ENCODE measurements around the gene PRAMEF10.
"Not testable (repeated sequence)": the region's sequence is repeated elsewhere in the genome, so short reads cannot be mapped to it uniquely, and the experiment has no call there.

Gene PRAMEF10

GRCh38 chr1:12898170-12898569 lies at the start of gene PRAMEF10:
Gene PRAMEF10, minus strand, starts transcription at chr1:12898270. Its CDS starts 2,423 bp downstream, at chr1:12895847.
- H3K4me1 ChIP-seq, H3K4me3 ChIP-seq, H3K27me3 ChIP-seq, H3K9me3 ChIP-seq, H3K36me3 ChIP-seq, H3K4me2 ChIP-seq, H3K27ac ChIP-seq, H3K9ac ChIP-seq, H4K20me1 ChIP-seq: not testable (repeated sequence)

GRCh38 chr1:12947480-12947879 lies 49.4 kb upstream of the PRAMEF10 start, which contains the start of gene PRAMEF6:
Gene PRAMEF6, minus strand, starts transcription at chr1:12947580. Its CDS starts 5,062 bp downstream, at chr1:12942518.
- H3K27ac ChIP-seq, H4K20me1 ChIP-seq, H3K27me3 ChIP-seq, H3K4me2 ChIP-seq, H3K4me3 ChIP-seq, H3K4me1 ChIP-seq, H3K9ac ChIP-seq, H3K9me3 ChIP-seq, H3K36me3 ChIP-seq: not testable (repeated sequence)

GRCh38 chr1:12924368-12924767 lies 26.3 kb upstream of the PRAMEF10 start:
- not testable (repeated sequence) for H4K20me1 ChIP-seq, H3K9me3 ChIP-seq, H3K4me2 ChIP-seq, H3K27ac ChIP-seq, H3K4me3 ChIP-seq, H3K27me3 ChIP-seq, H3K36me3 ChIP-seq, H3K4me1 ChIP-seq, H3K9ac ChIP-seq

DNA sequence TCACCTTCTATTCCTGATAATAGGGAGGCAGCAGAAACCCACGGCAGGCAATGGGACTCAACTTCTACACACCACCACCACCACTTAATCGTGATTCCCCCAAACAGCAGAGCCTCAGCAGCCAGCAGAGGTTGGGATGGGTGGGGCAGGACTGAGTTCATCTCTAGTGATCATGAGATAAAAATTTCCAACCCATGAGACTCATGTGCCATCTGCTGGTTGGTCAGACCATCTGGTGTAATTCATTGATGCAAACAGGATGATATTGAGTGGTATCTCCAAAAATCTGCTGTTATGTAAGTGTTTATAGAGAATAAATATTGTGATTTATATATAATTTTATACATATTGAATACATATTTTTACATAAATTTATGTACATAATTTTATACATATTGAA lies 23.7 kb upstream of the PRAMEF10 start:
- H3K27ac ChIP-seq, H3K9me3 ChIP-seq, H4K20me1 ChIP-seq, H3K4me1 ChIP-seq, H3K27me3 ChIP-seq, H3K4me2 ChIP-seq, H3K36me3 ChIP-seq, H3K4me3 ChIP-seq, H3K9ac ChIP-seq: not testable (repeated sequence)

- not testable (repeated sequence) for H3K9ac ChIP-seq, H3K9me3 ChIP-seq, H3K27me3 ChIP-seq, H3K36me3 ChIP-seq, H3K4me1 ChIP-seq, H3K4me3 ChIP-seq, H4K20me1 ChIP-seq, H3K4me2 ChIP-seq, H3K27ac ChIP-seq
These were observed 18.2 kb upstream of the PRAMEF10 start, which contains the start of gene PRAMEF7 for GRCh38 chr1:12916310-12916709. Gene PRAMEF7, plus strand, starts transcription at chr1:12916610. Its CDS starts 1,083 bp downstream, at chr1:12917693.

DNA sequence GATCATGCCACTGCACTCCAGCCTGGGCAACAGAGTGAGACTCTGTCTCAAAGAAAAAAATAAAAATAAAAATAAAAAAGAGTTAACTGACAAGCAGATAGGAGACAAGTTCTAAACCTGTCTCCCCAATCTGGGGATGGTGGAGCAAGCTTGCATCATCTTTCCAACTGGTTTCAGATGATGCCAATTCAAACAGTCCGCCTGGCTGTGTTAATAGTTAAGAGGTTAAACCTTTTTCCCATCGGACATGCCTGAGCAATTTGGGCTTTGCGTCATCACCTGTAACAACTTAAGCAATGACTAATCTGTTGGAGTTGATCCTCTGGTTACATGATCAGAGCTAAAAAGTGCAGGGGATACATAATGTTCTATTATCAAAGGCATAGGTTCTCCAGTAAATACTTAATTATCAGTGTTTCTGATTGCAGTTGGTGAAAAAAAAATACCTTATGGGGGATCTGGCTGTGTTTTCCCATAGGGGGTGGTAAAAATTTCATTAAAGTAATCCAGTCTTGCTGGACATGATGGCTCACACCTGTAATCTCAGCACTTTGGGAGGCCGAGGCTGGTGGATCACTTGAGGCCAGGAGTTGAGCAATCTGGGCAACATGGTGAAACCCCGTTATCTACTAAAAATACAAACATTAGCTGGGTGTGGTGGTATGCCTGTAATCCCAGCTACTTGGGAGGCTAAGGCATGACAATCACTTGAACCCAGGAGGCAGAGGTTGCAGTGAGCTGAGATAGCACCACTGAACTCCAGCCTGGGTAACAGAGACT lies 5.9 kb upstream of the PRAMEF10 start:
- H3K9me3 ChIP-seq, H3K4me3 ChIP-seq, H3K9ac ChIP-seq, H3K4me1 ChIP-seq, H3K27ac ChIP-seq, H3K36me3 ChIP-seq, H4K20me1 ChIP-seq, H3K4me2 ChIP-seq, H3K27me3 ChIP-seq: not testable (repeated sequence)

DNA sequence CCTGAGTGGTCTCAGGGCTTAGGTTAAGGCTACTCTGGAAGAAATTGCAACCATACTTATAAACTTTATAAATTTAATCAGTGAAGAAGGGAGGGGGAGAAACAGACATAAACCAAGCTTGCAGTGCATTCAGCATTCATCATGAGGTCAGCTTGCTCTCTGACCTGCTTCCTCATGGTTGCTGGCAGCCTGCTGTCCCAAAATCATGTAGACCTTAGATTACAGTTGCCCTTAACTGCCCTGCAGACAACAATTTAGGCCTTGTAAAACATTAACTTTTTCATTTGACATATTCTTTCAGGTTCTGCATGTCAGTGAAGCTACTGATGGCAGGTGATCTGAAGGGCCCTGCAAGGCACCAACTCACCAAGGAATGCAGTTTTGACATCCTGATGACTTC lies 1.1 kb upstream of the PRAMEF10 start:
- H3K4me1 ChIP-seq, H3K4me2 ChIP-seq, H3K4me3 ChIP-seq, H3K9ac ChIP-seq, H3K27me3 ChIP-seq, H3K27ac ChIP-seq, H3K9me3 ChIP-seq, H3K36me3 ChIP-seq, H4K20me1 ChIP-seq: not testable (repeated sequence)

DNA sequence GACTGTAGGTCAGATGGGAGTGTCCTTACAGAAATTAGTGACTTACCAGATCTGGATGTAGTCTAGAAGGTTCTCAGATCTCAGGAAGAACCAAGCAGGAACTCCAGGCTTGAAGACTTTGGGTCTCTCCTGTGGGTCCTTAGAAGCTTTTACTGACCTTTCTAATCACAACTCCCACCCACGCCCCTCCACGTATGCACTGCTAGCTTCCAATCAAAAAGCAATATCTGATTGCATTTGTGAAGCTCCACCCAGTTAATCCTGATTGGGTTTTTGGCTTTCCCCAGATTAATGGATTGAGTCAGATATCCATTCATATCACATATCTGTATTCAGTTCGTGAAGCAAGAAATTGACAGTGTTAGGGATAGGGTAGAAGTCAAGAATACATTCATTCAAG lies 12.0 kb downstream of the PRAMEF10 start, which contains the start of gene PRAMEF4:
Gene PRAMEF4 (minus strand): TSS at position 101 of the 400 bp plus-strand sequence. CDS start 2,807 bp downstream, outside the sequence.
- not testable (repeated sequence) for H3K4me1 ChIP-seq, H3K4me3 ChIP-seq, H3K9ac ChIP-seq, H3K27ac ChIP-seq, H3K4me2 ChIP-seq, H4K20me1 ChIP-seq, H3K9me3 ChIP-seq, H3K36me3 ChIP-seq, H3K27me3 ChIP-seq

DNA sequence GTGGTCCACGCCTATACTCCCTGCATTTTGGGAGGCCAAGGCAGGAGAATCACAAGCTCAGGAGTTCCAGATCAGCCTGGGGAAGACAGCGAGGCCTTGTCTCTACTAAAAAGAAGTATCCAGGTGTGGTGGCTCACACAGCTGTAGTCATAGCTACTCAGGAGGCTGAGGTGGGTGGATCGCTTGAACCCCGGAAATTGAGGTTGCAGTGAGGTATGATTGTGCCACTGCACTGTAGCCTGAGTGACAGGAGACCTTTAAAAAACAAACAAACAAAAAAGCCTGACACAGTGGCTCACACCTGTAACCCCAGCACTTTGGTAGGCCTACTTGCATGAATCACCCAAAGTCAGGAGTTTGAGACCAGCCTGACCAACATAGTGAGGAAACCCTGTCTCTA lies 19.6 kb downstream of the PRAMEF10 start:
- not testable (repeated sequence) for H3K27ac ChIP-seq, H3K4me2 ChIP-seq, H4K20me1 ChIP-seq, H3K9ac ChIP-seq, H3K36me3 ChIP-seq, H3K4me3 ChIP-seq, H3K4me1 ChIP-seq, H3K27me3 ChIP-seq, H3K9me3 ChIP-seq

- not testable (repeated sequence) for H3K9ac ChIP-seq, H3K36me3 ChIP-seq, H3K27ac ChIP-seq, H3K27me3 ChIP-seq, H3K4me2 ChIP-seq, H3K4me1 ChIP-seq, H3K4me3 ChIP-seq, H3K9me3 ChIP-seq, H4K20me1 ChIP-seq
These were observed 34.8 kb downstream of the PRAMEF10 start for GRCh38 chr1:12863131-12863880.

DNA sequence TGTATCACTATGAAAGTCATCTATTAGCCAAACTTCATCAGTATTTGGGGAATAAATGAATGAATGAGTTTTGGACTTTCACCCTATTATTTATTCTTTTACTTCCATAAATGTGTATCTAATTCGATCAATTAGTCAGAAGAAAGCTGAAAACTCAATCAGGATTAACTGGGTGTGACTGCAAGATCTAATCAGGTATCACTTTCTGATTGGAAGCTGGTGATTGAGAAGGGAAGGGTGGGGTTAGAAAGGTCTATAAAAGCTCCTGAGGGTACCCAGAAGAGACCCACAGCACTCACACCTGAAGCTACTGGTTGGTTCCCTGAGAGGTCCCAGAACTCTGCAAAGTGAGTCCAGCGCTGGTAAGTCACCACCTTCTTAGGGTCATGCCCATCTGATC lies 41.3 kb downstream of the PRAMEF10 start, which contains the start of gene PRAMEF2:
Gene PRAMEF2 (plus strand): TSS at position 301 of the 400 bp plus-strand sequence. CDS start 1,924 bp downstream, outside the sequence.
- H3K4me2 ChIP-seq, H3K36me3 ChIP-seq, H3K4me3 ChIP-seq, H3K27me3 ChIP-seq, H3K9me3 ChIP-seq, H4K20me1 ChIP-seq, H3K27ac ChIP-seq, H3K9ac ChIP-seq, H3K4me1 ChIP-seq: not testable (repeated sequence)

All from BLaER1 (cell line).